Mesothelial cell of epicardium (in vitro differentiated cells): ENCODE data around the gene SYS1. TPM values are rescaled to one million over a fixed set of nuclear protein-coding genes. Genes with fewer than 3 reads are reported as not detected.
A peak's percentile ranks its signal among the peaks of the same experiment; 100 is the strongest.

Source experiments
- DNase-seq, 2 experiments: peaks; one replicate each; pipeline ENCODE4 v3.0.0; 2021; ENCODE audit warnings: low spot score in 2 of 2; ENCODE audit not compliant: unreplicated experiment in 2 of 2
- H3K27ac Mint-ChIP-seq: 2 replicates; pipeline ENCODE4 v1.8.0; 2021; ENCODE audit warnings: mixed read lengths
- H3K27me3 Mint-ChIP-seq: 2 replicates; pipeline ENCODE4 v1.8.0; 2021; ENCODE audit warnings: low read depth, mixed read lengths
- H3K36me3 Mint-ChIP-seq: 2 replicates; pipeline ENCODE4 v1.8.0; 2021; ENCODE audit warnings: mixed read lengths
- H3K4me1 Mint-ChIP-seq: 2 replicates; pipeline ENCODE4 v1.8.0; 2021; ENCODE audit warnings: mixed read lengths
- H3K4me3 Mint-ChIP-seq: 2 replicates; pipeline ENCODE4 v1.8.0; 2021; ENCODE audit warnings: mild to moderate bottlenecking, moderate library complexity, mixed read lengths
- H3K9me3 Mint-ChIP-seq: 2 replicates; pipeline ENCODE4 v1.8.0; 2021; ENCODE audit warnings: mixed read lengths
- total RNA-seq: library from RNA; stranded (reverse); gene quantifications from 3 replicates; pipeline ENCODE4 v1.2.1, GENCODE V29; 2021
- TF ChIP-seq, protein P1 (sequence below): fragments of 200-600 bp; sonication (generic); IDR thresholded peaks from one replicate; pipeline ENCODE4 v1.5.0; 2021; ENCODE audit warnings: antibody characterized with exemption; ENCODE audit not compliant: unreplicated experiment

Gene SYS1
- total RNA-seq, 1 donor from 2014 or later: 27.2 TPM

DNA sequence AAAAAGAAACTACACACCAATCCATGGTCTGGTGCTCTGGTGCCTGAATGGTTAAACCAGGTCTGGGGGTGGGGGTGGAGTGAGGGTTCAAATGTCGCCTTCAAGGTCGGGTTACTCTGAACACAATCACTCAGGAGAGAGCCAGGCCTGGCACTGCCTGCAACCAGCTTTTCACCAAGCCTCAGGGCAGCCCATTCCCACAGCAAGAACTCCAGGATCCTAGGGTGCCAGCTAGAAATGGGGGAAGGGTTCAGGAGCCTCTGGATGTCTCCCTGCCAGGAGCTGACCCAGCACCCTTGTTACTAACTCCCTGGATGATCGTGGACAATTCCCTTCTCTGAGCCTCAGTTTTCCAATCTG is 21.4 kb upstream of the SYS1 start:
- TF ChIP-seq, protein P1, sequence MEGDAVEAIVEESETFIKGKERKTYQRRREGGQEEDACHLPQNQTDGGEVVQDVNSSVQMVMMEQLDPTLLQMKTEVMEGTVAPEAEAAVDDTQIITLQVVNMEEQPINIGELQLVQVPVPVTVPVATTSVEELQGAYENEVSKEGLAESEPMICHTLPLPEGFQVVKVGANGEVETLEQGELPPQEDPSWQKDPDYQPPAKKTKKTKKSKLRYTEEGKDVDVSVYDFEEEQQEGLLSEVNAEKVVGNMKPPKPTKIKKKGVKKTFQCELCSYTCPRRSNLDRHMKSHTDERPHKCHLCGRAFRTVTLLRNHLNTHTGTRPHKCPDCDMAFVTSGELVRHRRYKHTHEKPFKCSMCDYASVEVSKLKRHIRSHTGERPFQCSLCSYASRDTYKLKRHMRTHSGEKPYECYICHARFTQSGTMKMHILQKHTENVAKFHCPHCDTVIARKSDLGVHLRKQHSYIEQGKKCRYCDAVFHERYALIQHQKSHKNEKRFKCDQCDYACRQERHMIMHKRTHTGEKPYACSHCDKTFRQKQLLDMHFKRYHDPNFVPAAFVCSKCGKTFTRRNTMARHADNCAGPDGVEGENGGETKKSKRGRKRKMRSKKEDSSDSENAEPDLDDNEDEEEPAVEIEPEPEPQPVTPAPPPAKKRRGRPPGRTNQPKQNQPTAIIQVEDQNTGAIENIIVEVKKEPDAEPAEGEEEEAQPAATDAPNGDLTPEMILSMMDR: no peak
- Mint-ChIP-seq H3K4me1 (peaks cover 89% of the 10 kb centered on the region), H3K27ac (peak overlapping the region; percentile 97), H3K27me3 (no peaks in the 10 kb centered on the region), H3K9me3 (no peaks in the 10 kb centered on the region), H3K4me3 (peak overlapping the region; percentile 52), H3K36me3 (peaks cover 2% of the 10 kb centered on the region)
- DNase-seq: no peak

DNA sequence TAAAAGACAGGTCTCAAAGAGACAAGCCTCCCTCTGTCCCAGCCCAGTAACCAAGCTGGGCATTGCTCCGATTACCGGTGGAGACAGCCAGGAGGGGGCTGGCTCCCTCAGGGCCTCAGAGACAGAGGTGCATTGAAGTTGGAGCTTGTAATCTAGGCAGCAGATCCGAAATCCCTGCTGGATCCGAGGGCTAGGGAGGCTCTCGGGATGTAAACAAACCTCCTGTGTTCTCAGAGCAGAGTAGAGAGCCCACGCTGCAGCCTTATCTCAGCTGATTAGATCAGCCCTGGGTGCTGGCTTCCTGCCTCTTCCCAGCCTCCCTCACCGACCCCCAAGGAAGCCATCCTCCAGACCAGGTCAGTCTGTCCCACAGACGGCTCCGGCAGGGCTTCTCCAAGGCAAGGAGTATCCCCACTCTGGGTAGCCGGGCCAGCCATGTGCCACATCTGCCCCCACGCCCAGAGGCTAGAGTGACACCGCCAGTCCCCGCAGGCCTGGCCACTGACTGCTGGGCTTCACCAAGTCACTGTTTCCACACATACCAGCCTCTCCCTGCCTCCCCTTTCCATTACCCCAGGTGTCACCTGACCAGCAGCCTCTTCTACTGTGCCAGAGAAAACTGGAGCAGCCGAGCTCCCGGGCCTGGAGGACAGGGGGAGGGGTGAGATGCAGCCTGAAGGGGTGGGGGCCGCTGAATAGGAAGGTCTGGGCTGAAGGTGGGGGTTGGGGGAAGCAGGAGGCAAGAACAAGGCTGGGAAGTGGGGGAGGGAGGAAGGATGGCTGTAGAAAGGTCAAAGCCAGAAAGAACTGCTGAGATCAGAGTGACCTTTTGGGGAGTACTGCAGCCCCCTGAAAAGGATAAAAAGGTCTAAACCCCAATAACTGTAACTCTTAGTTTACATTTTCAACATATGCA is 20.8 kb upstream of the SYS1 start:
- H3K27me3 Mint-ChIP-seq: no peaks in the 10 kb centered on the region
- DNase-seq: peak in 1 of 2 experiments; percentile 59
- TF ChIP-seq, protein P1: no peak
- peaks cover 89% of the 10 kb centered on the region for H3K4me1 Mint-ChIP-seq
- H3K9me3 Mint-ChIP-seq: no peaks in the 10 kb centered on the region
- peak overlapping the region; percentile 97 for H3K27ac Mint-ChIP-seq
- peak overlapping the region; percentile 52 for H3K4me3 Mint-ChIP-seq
- peaks cover 2% of the 10 kb centered on the region for H3K36me3 Mint-ChIP-seq

DNA sequence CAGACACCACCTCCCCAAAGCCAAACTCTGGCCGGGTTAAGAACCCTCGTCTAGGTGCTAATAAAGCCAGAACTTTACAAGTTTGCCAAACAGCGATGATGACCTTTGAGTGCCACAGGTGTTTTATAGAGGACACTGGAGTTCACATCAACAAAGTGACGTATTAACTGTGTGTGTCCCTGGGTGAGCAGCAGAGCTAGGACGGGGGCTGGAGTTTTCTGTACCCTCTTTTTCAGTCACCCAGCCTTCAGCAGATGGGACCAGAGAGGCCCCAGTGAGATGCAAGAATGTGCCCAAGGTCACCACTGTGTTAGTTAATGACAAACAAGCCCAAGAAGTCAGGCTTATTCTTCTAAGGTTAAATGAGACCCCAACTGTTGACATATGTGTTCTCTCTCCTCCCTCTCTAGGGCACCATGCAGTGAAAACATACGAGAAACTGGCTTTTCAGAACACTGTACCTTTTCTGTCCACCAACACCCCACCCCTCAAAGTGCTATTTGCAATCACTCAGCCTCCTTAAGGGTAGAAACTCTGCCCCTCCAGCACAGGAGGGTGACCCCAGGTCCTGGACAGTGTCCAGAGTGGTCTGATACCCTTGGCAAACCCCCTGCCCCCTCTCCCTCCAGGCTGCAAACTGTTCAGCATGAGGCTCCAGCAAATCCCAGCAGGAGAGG is 20.0 kb upstream of the SYS1 start:
- Mint-ChIP-seq H3K4me1 (peaks cover 87% of the 10 kb centered on the region), H3K4me3 (peak overlapping the region; percentile 13), H3K27me3 (no peaks in the 10 kb centered on the region), H3K27ac (peak overlapping the region; percentile 97), H3K9me3 (no peaks in the 10 kb centered on the region), H3K36me3 (peaks cover 2% of the 10 kb centered on the region)
- no peak for DNase-seq
- TF ChIP-seq, protein P1: no peak

GRCh38 chr20:45343532-45344167 is 19.3 kb upstream of the SYS1 start:
- DNase-seq: no peak
- H3K27ac Mint-ChIP-seq: peak overlapping the region; percentile 97
- H3K27me3 Mint-ChIP-seq: no peaks in the 10 kb centered on the region
- peaks cover 84% of the 10 kb centered on the region for H3K4me1 Mint-ChIP-seq
- peak overlapping the region; percentile 13 for H3K4me3 Mint-ChIP-seq
- H3K9me3 Mint-ChIP-seq: no peaks in the 10 kb centered on the region
- peaks cover 2% of the 10 kb centered on the region for H3K36me3 Mint-ChIP-seq
- TF ChIP-seq, protein P1: no peak

DNA sequence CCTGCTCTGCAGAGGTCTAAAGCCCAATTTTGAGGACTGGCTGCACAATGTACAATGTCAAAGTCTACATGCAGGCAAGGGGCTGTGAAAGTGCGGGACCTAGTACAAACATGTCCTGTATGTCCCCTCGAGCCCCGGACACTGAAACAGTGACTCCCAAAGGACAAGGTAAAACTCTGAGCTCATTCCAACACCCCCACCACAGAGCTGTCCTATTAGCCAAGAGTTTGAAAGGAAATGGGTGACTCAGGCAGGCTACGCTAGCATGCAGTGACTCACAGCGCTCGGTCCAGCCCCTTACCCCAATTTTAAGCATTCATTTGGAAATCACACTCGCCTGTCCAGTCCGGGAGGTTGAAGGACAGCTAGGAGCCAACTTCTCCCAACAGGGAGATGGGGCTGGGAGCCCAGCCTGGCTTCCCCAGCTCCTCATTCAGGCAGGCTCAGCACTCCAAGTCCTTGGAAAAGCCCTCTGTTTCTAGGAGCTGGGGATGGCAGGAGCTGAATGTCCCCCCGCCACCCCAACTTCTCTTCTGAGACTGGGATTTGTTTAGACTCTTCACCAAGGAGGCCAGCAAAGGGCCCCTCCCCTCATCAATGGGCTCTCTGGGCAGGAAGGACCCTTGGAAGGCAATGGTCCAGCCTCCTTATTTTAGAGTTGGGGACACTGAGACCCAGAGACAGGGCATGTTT is 18.6 kb upstream of the SYS1 start:
- Mint-ChIP-seq H3K36me3 (peaks cover 2% of the 10 kb centered on the region), H3K27ac (peak overlapping the region; percentile 97), H3K4me1 (peaks cover 78% of the 10 kb centered on the region), H3K4me3 (no peak overlapping the region), H3K27me3 (no peaks in the 10 kb centered on the region), H3K9me3 (no peaks in the 10 kb centered on the region)
- no peak for DNase-seq
- TF ChIP-seq, protein P1: no peak
